NCI-H2196 (cell line): ENCODE measurements around the gene PRKD1.
"Not testable (repeated sequence)": the region's sequence is repeated elsewhere in the genome, so short reads cannot be mapped to it uniquely, and the experiment has no call there.

Experiments used
- DNase-seq: peaks from one replicate; lab custom pipeline; 2025; ENCODE audit not compliant: unreplicated experiment; lab: John Stamatoyannopoulos, UW

PRKD1 gene

DNA sequence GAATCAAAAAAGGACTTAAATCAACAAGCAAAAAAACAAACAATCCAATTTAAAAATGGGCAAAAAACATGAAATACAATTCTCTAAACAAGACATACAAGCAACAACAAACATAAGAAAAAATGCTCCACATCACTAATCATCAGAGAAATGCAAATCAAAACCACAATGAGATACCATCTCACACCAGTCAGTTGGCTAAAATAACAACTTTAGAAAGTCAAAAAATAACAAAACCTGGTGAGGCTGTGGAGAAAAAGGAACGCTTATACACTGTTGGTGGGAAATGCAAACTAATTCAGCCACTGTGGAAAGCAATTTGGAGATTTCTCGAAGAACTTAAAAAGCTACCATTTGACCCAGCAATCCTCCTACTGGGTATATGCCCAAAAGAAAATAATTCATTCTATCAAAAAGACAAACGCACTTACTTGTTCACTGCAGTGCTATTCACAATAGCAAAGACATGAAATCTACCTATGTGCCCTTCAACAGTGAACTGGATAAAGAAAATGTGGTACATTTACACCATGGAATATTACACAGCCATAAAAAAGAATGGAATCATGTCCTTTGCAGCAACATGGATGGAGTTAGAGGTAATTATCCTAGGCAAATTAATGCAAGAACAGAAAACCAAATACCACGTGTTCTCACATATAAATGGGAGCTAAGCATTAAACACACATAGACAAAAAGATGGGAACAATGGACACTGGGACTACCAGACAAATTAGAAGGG lies 26.9 kb downstream of the PRKD1 start:
- DNase-seq: no peak

GRCh38 chr14:29898470-29898869 lies 29.2 kb downstream of the PRKD1 start:
- DNase-seq: no peak

GRCh38 chr14:29897181-29897580 lies 30.5 kb downstream of the PRKD1 start:
- DNase-seq: no peak

- peak; percentile 47 for DNase-seq
These were observed 31.3 kb downstream of the PRKD1 start for GRCh38 chr14:29896354-29896821.

- DNase-seq: no peak
These were observed 32.0 kb downstream of the PRKD1 start for GRCh38 chr14:29895591-29896083.

- DNase-seq: no peak
These were observed 33.7 kb downstream of the PRKD1 start for GRCh38 chr14:29893989-29894388.

DNA sequence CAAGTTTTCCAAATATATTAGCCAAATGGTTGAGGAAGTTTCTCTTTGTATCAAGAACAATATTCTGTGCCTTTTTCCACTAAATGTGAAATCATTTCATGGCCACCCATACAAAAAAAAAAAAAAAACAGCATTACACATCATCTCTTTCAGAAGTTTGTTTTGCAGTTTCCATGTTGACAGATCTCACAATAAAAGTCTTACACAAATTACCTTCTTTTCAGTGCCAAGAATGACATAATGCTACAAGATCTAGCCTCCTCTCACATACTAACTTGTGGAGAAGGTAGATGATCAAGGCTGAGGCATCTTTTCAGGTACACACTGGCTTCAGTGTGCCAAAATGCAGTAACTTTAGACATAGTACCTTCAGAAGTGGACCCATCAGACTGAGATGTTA lies 35.3 kb downstream of the PRKD1 start:
- peak; percentile 18 for DNase-seq

- no peak for DNase-seq
These were observed 41.7 kb downstream of the PRKD1 start for GRCh38 chr14:29885988-29886387.

GRCh38 chr14:29868000-29868399 lies 59.6 kb downstream of the PRKD1 start:
- no peak for DNase-seq

- no peak for DNase-seq
These were observed 62.3 kb downstream of the PRKD1 start for GRCh38 chr14:29865299-29865698.

DNA sequence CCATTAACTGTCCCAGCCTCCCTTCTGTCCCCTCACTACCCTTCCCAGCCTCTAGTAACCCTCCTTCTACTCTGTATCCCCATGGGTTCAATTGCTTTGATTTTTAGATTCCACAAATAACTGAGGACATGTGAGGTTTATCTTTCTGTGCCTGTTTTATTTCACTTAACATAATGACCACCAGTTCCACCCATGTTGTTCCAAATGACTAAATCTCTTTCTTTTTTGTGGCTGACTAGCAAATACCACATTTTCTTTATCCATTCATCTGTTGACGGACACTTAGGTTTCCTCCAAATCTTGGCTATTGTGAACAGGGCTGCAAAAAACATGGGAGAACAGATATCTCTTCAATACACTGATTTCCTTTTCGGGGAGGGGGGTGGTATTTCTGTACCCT lies 65.7 kb downstream of the PRKD1 start:
- no peak for DNase-seq

DNA sequence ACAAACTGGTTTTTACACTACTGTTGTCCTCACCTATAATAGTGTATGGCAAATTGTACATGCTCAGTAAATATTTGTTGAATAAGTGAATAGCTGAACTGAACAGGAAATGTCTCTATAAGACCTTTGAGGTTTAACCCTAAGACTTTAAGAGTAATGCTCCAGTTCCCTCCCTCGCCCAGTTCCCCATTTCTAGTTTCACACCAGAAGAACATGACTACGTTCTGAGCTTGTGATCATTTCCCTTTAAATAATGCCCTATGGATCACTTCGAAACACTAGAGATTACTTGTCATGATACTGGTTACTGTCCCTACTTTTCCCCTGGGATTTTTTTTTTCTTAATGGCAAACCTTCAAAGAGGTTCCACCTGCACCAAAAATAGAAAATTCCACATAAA lies 69.3 kb downstream of the PRKD1 start:
- DNase-seq: no peak

DNA sequence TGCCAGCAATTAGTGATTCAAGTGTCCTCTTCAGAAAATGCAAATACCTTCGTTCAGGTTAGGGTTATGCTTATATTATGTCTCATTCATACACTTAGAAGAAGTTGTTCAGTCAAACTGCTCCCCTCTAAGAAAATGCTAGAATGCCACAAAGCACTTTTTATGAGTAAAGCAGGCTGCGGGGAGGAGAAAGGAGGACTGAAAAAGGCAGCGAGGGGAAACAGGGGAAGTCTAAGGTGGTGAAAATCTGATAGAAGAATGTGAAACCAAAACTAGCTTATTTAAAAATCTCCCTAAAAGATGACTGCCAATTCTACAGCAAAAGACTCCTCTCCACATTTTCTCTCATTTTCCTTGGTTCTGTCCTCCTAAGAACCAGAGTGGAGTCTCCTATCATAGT lies 70.1 kb downstream of the PRKD1 start:
- DNase-seq: no peak

- no peak for DNase-seq
These were observed 71.1 kb downstream of the PRKD1 start for GRCh38 chr14:29856516-29856915.

DNA sequence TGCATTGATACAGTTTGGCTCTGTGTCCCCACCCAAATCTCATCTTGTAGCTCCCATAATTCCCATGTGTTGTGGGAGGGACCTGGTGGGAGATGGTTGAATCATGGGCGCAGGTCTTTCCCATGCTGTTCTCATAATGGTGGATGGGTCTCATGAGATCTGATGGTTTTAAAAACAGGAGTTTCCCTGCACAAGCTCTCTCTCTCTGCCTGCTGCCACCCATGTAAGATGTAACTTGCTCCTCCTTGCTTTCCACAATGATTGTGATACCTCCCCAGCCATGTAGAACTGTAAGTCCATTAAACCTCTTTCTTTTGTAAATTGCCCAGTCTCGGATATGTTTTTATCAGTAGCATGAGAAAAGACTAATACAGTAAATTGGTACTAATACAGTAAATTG lies 74.0 kb downstream of the PRKD1 start:
- DNase-seq: not testable (repeated sequence)

GRCh38 chr14:29853272-29853671 lies 74.4 kb downstream of the PRKD1 start:
- DNase-seq: no peak

DNA sequence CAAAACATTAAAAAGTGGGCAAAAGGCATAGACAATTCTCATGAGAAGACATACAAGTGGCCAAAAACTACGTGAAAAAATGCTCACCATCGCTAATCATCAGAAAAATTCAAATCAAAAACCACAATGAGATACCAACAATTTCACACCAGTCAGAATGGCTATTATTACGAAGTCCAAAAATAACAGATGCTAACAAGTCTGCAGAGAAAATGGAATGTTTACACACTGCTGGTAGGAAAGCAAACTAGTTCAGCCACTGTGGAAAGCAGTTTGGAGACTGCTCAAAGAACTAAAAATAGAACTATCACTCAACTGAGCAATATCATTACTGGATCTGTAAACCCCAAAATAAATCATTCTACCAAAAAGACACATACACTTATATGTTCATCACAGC lies 76.2 kb downstream of the PRKD1 start:
- no peak for DNase-seq

DNA sequence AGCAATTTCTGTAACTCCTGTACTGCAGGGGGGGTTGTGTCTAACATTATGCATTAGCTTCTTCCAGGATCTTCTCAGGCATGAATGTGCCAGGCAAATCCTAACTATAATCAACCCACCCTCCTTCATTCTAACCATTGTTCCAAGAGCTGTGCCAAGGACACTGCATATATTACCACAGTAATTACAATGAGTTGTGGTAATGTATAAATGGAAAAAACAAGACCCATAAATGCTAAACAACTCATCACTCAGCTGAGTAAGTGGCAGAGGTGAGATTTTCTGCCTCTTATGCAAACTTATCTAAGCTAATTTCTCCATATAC lies 80.6 kb downstream of the PRKD1 start:
- DNase-seq: no peak

GRCh38 chr14:29846339-29847055 lies 81.2 kb downstream of the PRKD1 start:
- peak; percentile 71 for DNase-seq

DNA sequence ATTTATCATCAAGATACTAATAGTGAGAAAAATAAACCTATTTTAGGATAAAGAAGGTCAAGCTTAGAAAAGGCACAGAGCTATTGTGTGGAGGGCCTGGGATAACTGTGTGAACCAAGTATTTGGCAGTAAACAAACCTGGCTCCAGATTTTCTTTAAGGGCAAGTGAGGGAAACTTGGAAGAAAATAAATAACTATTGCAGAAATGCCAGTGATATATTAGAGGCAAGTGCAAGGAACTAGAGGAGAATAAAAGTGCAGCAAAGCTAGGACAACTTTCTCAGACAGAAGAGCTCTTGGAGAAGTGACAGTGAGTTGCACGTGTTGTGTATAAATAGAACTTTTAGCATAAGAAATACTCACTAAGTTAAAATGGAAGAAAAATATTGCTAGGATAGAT lies 83.7 kb downstream of the PRKD1 start:
- no peak for DNase-seq

DNA sequence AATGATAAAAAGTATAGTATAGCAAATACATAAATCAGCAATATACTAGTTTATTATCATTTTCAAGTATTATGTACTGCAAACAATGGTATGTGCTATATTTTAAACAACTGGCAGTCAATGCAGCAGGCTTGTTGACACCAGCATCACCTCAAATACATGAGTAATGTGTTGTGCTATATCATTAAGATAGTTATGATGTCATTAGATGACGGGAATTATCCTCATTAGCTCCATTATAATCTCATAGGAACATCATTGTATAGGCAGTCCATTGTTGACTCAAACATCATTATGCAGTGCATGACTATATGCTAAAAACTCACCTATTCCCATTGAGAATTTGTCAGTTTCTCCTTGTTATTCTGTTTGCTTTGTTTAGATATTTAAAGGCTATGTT lies 85.4 kb downstream of the PRKD1 start:
- DNase-seq: no peak

GRCh38 chr14:29840369-29840892 lies 87.2 kb downstream of the PRKD1 start:
- not testable (repeated sequence) for DNase-seq
